Sigmoid colon (tissue), 7 donors: ENCODE measurements around the gene THRSP. TPM values are rescaled to one million over a fixed set of nuclear protein-coding genes. Genes with fewer than 3 reads are reported as not detected.
"Not testable (repeated sequence)": the region's sequence is repeated elsewhere in the genome, so short reads cannot be mapped to it uniquely, and the experiment has no call there.

Source experiments
- DNase-seq: peaks from one replicate; pipeline ENCODE4 v3.0.0-alpha.2; 2019
- H3K27ac ChIP-seq, 4 donors: fragments of 200-600 bp; sonication (generic); one replicate each; pipeline ENCODE4 v1.5.1; 2016 to 2019; ENCODE audit warnings: mild to moderate bottlenecking in 1 of 4
- H3K27me3 ChIP-seq, 3 donors: fragments of 200-600 bp; sonication (generic); one replicate each; pipeline ENCODE4 v1.5.1; 2019; ENCODE audit warnings: mild to moderate bottlenecking in 1 of 3
- H3K36me3 ChIP-seq, 4 donors: fragments of 200-600 bp; sonication (generic); one replicate each; pipeline ENCODE4 v1.5.1; 2016 to 2019
- H3K4me1 ChIP-seq, 4 donors: fragments of 200-600 bp; sonication (generic); one replicate each; pipeline ENCODE4 v1.5.1; 2017 to 2019
- H3K4me3 ChIP-seq, 4 donors: fragments of 200-600 bp; sonication (generic); one replicate each; pipeline ENCODE4 v1.5.1; 2017 to 2019; ENCODE audit warnings: mild to moderate bottlenecking in 2 of 4, moderate library complexity in 1 of 4
- H3K9me3 ChIP-seq, 4 donors: fragments of 200-600 bp in 3 of 4; sonication (generic) in 3 of 4; one replicate each; pipeline versions ENCODE4 v1.5.1 to v1.6.1; 2013 to 2019
- CTCF ChIP-seq, 4 experiments: fragments of 450-650 bp in 3 of 4; fragments of 200-600 bp in 1 of 4; IDR thresholded peaks; one replicate each; pipeline ENCODE4 v1.5.1; 2016 to 2019; ENCODE audit warnings: antibody characterized with exemption in 4 of 4, mild to moderate bottlenecking in 3 of 4, moderate library complexity in 2 of 4
- EP300 ChIP-seq, 4 donors: sonication (generic); formaldehyde crosslinking; IDR thresholded peaks; one replicate each; pipeline ENCODE4 v1.6.1; 2017; ENCODE audit warnings: antibody characterized with exemption in 4 of 4
- POLR2A ChIP-seq, 2 donors: fragments of 450-650 bp; IDR thresholded peaks; one replicate each; pipeline ENCODE4 v1.6.1; 2016; ENCODE audit warnings: antibody characterized with exemption in 2 of 2, mild to moderate bottlenecking in 2 of 2, moderate library complexity in 2 of 2
- POLR2AphosphoS5 ChIP-seq, 4 donors: sonication (generic); formaldehyde crosslinking; IDR thresholded peaks; one replicate each; pipeline ENCODE4 v1.6.1; 2017; ENCODE audit warnings: antibody characterized with exemption in 4 of 4
- WGBS, 2 donors: extraction: QIAGEN DNeasy Blood & Tissue Kit; methylation state at CpG; one replicate each; pipeline ENCODE4 v1.1.7; 2013; 5-methylcytosine and 5-hydroxymethylcytosine counted together
- intact Hi-C: fragments of 100-400 bp; cut with DNase I; formaldehyde crosslinking; loops from one replicate; pipeline ENCODE4 v1.15.1; 2023
- polyA plus RNA-seq, 3 donors: library from polyadenylated mRNA; stranded (reverse); fragments of 200-250 nt; gene quantifications; one replicate each; pipeline ENCODE4 v1.2.3, GENCODE V29; 2013
- total RNA-seq, 4 donors: library from RNA; depleted of rRNA; stranded (reverse); fragments of >200 nt; gene quantifications; one replicate each; pipeline ENCODE4 v1.1.0, GENCODE V29; 2016
- donor health status: healthy with polysubstance abuse.
- donor health status: Bipolar disorder and iron deficiency.
- donor health status: healthy.

The THRSP gene
- total and polyA plus RNA-seq, 7 donors = 1.8 to 3.4 TPM; not detected in 5

DNA sequence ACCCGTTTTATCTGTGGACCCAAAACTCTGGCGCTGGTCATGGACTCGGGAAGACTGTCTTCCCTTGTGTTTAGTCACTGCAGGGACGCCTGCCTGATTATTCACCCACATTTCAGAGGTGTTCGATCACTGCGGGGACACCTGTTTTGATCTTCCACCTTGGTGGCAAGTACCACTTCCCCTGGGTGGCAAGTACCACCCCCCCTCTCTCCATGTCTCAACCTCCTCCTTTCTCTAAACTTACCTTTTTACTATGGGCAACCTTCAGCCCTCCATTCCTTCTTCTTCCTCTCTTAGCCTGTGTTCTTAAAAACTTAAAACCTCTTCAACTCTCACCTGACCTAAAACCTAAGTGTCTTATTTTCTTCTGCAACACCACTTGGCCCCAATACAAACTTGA lies 17.9 kb downstream of the THRSP start:
- DNase-seq = no peak
- no peak overlapping the region for H3K4me3 ChIP-seq
- no peak overlapping the region for H3K27ac ChIP-seq
- H3K4me1 ChIP-seq = peaks cover 0 to 31% (median 23%) of the 10 kb centered on the region in 4 donors
- intact Hi-C loops = no loop called here
- no peak for TF ChIP-seq CTCF (IDR thresholded peaks at IDR 0.05)
- TF ChIP-seq POLR2A (IDR thresholded peaks at IDR 0.05) = no peak
- no peak for TF ChIP-seq EP300 (IDR thresholded peaks at IDR 0.05)
- TF ChIP-seq POLR2AphosphoS5 (IDR thresholded peaks at IDR 0.05) = no peak
- no peaks in the 10 kb centered on the region for H3K9me3 ChIP-seq
- H3K36me3 ChIP-seq = no peaks in the 10 kb centered on the region
- H3K27me3 ChIP-seq = no peaks in the 10 kb centered on the region
- WGBS, 2 donors = 78 to 92% methylated on average over 6 of the region's 6 CpGs

DNA sequence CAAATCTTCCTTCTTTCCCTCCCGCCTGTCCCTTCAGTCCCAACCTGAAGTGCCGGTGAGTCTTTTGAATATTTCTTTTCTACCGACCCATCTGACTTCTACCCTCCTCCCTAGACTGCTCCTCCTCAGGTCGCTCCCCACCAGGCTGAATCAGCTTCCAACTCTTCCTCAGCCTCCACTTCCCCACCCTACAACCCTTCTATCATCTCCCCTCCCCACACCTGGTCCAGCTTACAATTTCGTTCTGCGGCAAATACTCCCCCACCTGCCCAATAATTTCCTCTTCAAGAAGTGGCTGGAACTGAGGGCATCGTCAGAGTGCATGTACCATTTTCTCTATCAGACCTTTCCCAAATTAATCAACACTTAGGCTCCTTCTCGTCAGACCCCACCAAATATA lies 18.5 kb downstream of the THRSP start:
- Histone ChIP-seq H3K4me1 (peaks cover 0 to 26% (median 18%) of the 10 kb centered on the region in 4 donors), H3K4me3 (no peak overlapping the region), H3K36me3 (no peaks in the 10 kb centered on the region), H3K27me3 (no peaks in the 10 kb centered on the region), H3K9me3 (no peaks in the 10 kb centered on the region), H3K27ac (no peak overlapping the region)
- no peak for DNase-seq
- intact Hi-C loops = no loop called here
- no peak for TF ChIP-seq POLR2A (IDR thresholded peaks at IDR 0.05)
- no peak for TF ChIP-seq EP300 (IDR thresholded peaks at IDR 0.05)
- no peak for TF ChIP-seq POLR2AphosphoS5 (IDR thresholded peaks at IDR 0.05)
- TF ChIP-seq CTCF (IDR thresholded peaks at IDR 0.05) = no peak
- 91 to 93% methylated on average over 8 of the region's 8 CpGs for WGBS, 2 donors

- H3K4me3 ChIP-seq = no peak overlapping the region
- DNase-seq = no peak
- no peak overlapping the region for H3K27ac ChIP-seq
- H3K36me3 ChIP-seq = no peaks in the 10 kb centered on the region
- H3K9me3 ChIP-seq = no peaks in the 10 kb centered on the region
- WGBS, 2 donors = 71 to 84% methylated on average over 4 of the region's 4 CpGs
- TF ChIP-seq EP300 (IDR thresholded peaks at IDR 0.05) (no peak), POLR2AphosphoS5 (IDR thresholded peaks at IDR 0.05) (no peak), CTCF (IDR thresholded peaks at IDR 0.05) (no peak), POLR2A (IDR thresholded peaks at IDR 0.05) (no peak)
- intact Hi-C loops = no loop called here
- H3K27me3 ChIP-seq = no peaks in the 10 kb centered on the region
- peaks cover 0 to 17% (median 9%) of the 10 kb centered on the region in 4 donors for H3K4me1 ChIP-seq
These were observed 19.4 kb downstream of the THRSP start for GRCh38 chr11:78083021-78083420.

DNA sequence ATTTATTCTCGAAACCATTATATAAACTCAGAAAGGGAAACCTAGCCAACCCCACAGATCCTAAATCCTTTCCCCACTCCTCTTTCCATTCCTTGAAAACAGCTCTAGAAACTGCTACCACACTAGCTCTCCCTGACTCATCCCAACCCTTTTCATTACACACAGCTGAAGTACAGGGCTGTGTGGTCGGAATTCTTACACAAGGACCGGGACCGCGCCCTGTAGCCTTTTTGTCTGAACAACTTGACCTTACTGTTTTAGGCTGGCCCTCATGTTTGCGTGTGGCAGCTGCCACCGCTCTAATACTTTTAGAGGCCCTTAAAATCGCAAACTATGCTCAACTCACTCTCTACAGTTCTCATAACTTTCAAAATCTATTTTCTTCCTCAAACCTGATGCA lies 20.8 kb downstream of the THRSP start:
- H3K27ac ChIP-seq, H3K4me1 ChIP-seq, intact Hi-C loops, H3K36me3 ChIP-seq, H3K27me3 ChIP-seq, H3K9me3 ChIP-seq, H3K4me3 ChIP-seq, DNase-seq: not testable (repeated sequence)
- WGBS, 2 donors = 86 to 92% methylated on average over 8 of the region's 8 CpGs

DNA sequence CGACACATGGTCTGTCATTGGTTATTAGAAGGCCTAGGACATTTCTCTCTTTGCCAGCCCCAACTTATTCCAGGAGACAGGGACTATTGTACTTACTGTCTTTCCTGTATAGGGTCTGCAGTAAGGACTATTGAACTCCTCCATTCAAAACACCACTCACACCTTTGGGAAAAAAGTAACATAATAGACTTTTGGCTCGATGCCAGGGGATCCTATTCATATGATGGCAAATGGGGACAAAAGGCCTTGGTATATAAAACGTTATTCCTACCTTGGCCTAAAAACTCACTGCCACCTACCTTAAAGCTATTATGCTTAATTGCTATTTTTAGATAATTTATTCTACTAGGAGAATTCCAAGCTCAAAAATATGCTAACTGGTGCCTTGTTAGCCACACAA lies 22.3 kb downstream of the THRSP start:
- TF ChIP-seq EP300 (IDR thresholded peaks at IDR 0.05) (no peak), POLR2A (IDR thresholded peaks at IDR 0.05) (no peak), CTCF (IDR thresholded peaks at IDR 0.05) (no peak), POLR2AphosphoS5 (IDR thresholded peaks at IDR 0.05) (no peak)
- DNase-seq = no peak
- Histone ChIP-seq H3K27me3 (no peaks in the 10 kb centered on the region), H3K27ac (no peak overlapping the region), H3K4me3 (no peak overlapping the region), H3K36me3 (no peaks in the 10 kb centered on the region), H3K9me3 (no peaks in the 10 kb centered on the region), H3K4me1 (no peaks in the 10 kb centered on the region)
- 53 to 79% methylated on average over 3 of the region's 3 CpGs for WGBS, 2 donors
- intact Hi-C loops = no loop called here

- H3K27ac ChIP-seq, intact Hi-C loops, H3K4me1 ChIP-seq, H3K4me3 ChIP-seq, H3K9me3 ChIP-seq, H3K36me3 ChIP-seq, DNase-seq, H3K27me3 ChIP-seq: not testable (repeated sequence)
- 90 to 93% methylated on average over 6 of the region's 6 CpGs for WGBS, 2 donors
These were observed 22.9 kb downstream of the THRSP start for GRCh38 chr11:78086521-78087074.
